ENCODE results near the gene RAB5B.

Gene RAB5B

DNA sequence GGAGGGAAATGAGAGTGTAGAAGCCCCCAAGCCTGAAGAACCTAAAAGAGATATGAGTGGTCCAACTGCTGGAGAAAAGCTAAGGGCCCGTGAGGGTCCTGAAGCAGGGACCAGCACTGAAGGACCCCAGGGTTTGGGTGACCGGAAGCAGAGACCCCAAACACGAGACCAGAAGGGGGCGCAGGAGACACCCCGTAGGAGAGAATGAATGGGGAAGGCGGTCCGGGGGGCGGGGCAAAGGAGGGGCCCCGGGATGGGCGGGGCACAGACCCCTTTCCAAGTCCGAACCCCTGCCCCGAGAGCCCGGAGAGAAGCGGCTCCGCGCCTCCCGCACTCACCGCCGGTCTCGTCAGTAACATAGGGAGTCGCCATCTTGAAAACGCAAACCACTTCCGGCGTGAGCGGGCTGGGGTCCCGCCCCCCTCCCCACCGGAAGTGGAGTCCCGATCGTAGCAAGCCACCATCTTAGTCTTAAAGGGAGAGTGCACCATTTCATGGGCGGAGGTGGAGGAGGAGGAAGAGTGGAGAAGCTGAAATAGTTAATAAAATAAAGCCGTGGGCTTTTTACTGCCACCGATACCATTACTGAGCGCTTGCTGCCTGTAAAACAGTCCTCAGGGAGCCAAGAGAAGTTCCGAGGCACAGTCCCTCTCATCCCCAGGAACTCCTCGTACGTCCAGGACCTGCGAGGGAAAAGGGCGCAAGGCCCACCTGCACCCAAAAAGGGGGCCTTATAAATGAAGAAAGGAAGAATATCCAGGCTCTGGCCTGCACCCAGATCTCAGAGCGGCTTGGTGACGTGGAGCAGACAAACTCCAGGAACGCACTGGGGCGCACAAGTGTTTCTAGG lies 46.9 kb upstream of the RAB5B start:
- H3K4me1 ChIP-seq (ENCODE audit: control insufficient read depth, insufficient read depth, low read depth, low read length), result peaks cover 13% of the 10 kb centered on the region
- peak overlapping the region; percentile 100 for H3K9ac ChIP-seq (ENCODE audit: low read length)
- DNase-seq, result peak; percentile 96
- H4K8ac ChIP-seq (ENCODE audit: low read length), result peak overlapping the region; percentile 96
- H3K27me3 ChIP-seq (ENCODE audit: control insufficient read depth in 1 of 2, insufficient read depth in 1 of 2, low read length in 2 of 2), result no peaks in the 10 kb centered on the region
- H3K4me3 ChIP-seq (ENCODE audit: insufficient read depth in 1 of 2, low read depth in 1 of 2, low read length in 2 of 2), result peak overlapping the region; percentile 84 to 100
- H3K36me3 ChIP-seq (ENCODE audit: control insufficient read depth in 1 of 2, insufficient read depth in 2 of 2, low read depth in 1 of 2, low read length in 2 of 2), result peaks cover 5 to 17% of the 10 kb centered on the region in 2 experiments
- H3K23ac ChIP-seq (ENCODE audit: low read length in 2 of 2), result peak overlapping the region in 1 of 2 experiments; percentile 71
- H3K27ac ChIP-seq (ENCODE audit: low read length, poor library complexity, severe bottlenecking), result peak overlapping the region; percentile 93
- peak overlapping the region; percentile 57 for H2BK5ac ChIP-seq (ENCODE audit: low read depth, low read length, poor library complexity, severe bottlenecking)
- peak overlapping the region; percentile 88 to 98 for H3K4ac ChIP-seq (ENCODE audit: low read depth in 1 of 2, low read length in 2 of 2)
- peak overlapping the region; percentile 90 to 93 for H3K18ac ChIP-seq (ENCODE audit: low read depth in 1 of 2, low read length in 2 of 2)
- no peaks in the 10 kb centered on the region for H3K9me3 ChIP-seq (ENCODE audit: control insufficient read depth, low read length)
- WGBS, result under 1% methylated on average over 40 of the region's 42 CpGs
- peaks cover 8% of the 10 kb centered on the region for H3K79me1 ChIP-seq (replicated peaks; ENCODE audit: low read length, poor library complexity, severe bottlenecking)
- H3K14ac ChIP-seq (ENCODE audit: low read length in 2 of 2), result peak overlapping the region in 1 of 2 experiments; percentile 94
- H2BK12ac ChIP-seq (ENCODE audit: low read length in 2 of 2), result peak overlapping the region; percentile 37 to 40
- peak overlapping the region; percentile 65 for H4K91ac ChIP-seq (ENCODE audit: low read length)
- H3K4me2 ChIP-seq (ENCODE audit: low read length, poor library complexity, severe bottlenecking), result peak overlapping the region; percentile 80
- peak overlapping the region; percentile 80 for H2BK120ac ChIP-seq (ENCODE audit: low read depth, low read length)
- H2AK5ac ChIP-seq (ENCODE audit: low read length, severe bottlenecking), result peak overlapping the region; percentile 39
- no peak overlapping the region for H2AFZ ChIP-seq (ENCODE audit: low read depth, low read length)
- peak overlapping the region; percentile 76 for H2BK15ac ChIP-seq (ENCODE audit: low read depth, poor library complexity, severe bottlenecking)

DNA sequence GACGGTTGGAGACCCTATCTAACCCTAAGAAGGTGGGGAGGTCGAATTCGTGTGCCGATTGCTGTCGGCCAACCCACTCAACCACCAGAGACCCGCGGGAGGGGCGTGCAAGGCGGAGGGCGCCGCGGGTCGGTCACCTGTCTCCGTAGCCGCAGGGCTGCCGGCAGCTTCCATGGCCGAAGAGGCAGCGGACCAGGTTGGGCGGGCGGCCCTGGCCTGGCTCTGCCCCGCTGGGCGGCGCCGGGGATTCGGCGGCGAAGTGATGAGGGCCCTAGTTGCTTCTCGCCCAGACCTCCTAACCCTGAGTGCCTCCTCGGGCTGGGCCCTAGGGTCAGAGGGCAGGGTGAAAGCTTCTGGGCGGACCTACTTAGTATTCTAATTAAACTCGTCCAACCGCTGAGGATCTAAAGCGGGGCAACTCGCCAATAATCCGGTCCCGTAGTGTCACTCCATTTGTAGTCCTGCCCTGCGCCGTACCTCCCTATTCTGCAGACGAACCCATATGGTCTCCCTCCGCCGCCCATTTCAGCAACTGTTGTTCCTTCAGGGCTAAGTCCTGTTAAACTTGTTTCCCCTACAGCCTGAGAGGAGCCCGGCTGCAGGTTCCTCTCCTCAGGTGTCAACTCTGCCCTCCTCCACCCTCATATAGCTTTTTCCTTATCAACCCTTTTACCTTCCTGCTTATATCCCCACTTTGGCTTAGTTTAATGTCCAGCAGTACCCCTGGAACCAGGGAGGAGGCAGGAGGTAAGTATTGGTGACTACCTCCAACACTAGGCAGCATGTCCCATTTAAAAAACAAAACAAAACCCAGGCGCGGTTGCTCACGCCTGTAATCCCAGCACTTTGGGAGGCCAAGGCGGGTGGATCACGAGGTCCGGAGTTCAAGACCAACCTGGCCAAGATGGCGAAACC lies 46.0 kb upstream of the RAB5B start, which contains the start of gene PYM1:
Gene PYM1, minus strand, starts transcription at position 307 of the 915 bp plus-strand sequence. Its CDS starts 133 bp downstream, at position 174.
- H2BK5ac ChIP-seq (ENCODE audit: low read depth, low read length, poor library complexity, severe bottlenecking), result peak within 1 kb of the TSS; percentile 57
- H3K23ac ChIP-seq (ENCODE audit: low read length in 2 of 2), result peak within 1 kb of the TSS in 1 of 2 experiments; percentile 71
- H2AK5ac ChIP-seq (ENCODE audit: low read length, severe bottlenecking), result peak within 1 kb of the TSS; percentile 79
- H3K18ac ChIP-seq (ENCODE audit: low read depth in 1 of 2, low read length in 2 of 2), result peak within 1 kb of the TSS; percentile 90 to 93
- peak within 1 kb of the TSS; percentile 88 to 98 for H3K4ac ChIP-seq (ENCODE audit: low read depth in 1 of 2, low read length in 2 of 2)
- WGBS, result 7% methylated on average over 49 of the region's 49 CpGs
- H3K14ac ChIP-seq (ENCODE audit: low read length in 2 of 2), result peak within 1 kb of the TSS in 1 of 2 experiments; percentile 94
- peak within 1 kb of the TSS; percentile 37 to 78 for H2BK12ac ChIP-seq (ENCODE audit: low read length in 2 of 2)
- H4K8ac ChIP-seq (ENCODE audit: low read length), result peak within 1 kb of the TSS; percentile 96
- peak within 1 kb of the TSS; percentile 84 to 100 for H3K4me3 ChIP-seq (ENCODE audit: insufficient read depth in 1 of 2, low read depth in 1 of 2, low read length in 2 of 2)
- H3K4me1 ChIP-seq (ENCODE audit: control insufficient read depth, insufficient read depth, low read depth, low read length), result peaks cover 19% of the 10 kb centered on the region
- peak within 1 kb of the TSS; percentile 80 for H2BK120ac ChIP-seq (ENCODE audit: low read depth, low read length)
- peak within 1 kb of the TSS; percentile 80 for H3K4me2 ChIP-seq (ENCODE audit: low read length, poor library complexity, severe bottlenecking)
- peaks cover 0 to 10% of the 10 kb centered on the region in 2 experiments for H3K36me3 ChIP-seq (ENCODE audit: control insufficient read depth in 1 of 2, insufficient read depth in 2 of 2, low read depth in 1 of 2, low read length in 2 of 2)
- H3K9me3 ChIP-seq (ENCODE audit: control insufficient read depth, low read length), result no peaks in the 10 kb centered on the region
- peak; percentile 80 for DNase-seq
- H3K27me3 ChIP-seq (ENCODE audit: control insufficient read depth in 1 of 2, insufficient read depth in 1 of 2, low read length in 2 of 2), result no peaks in the 10 kb centered on the region
- H2BK15ac ChIP-seq (ENCODE audit: low read depth, poor library complexity, severe bottlenecking), result peak within 1 kb of the TSS; percentile 76
- H3K79me1 ChIP-seq (replicated peaks; ENCODE audit: low read length, poor library complexity, severe bottlenecking), result peaks cover 13% of the 10 kb centered on the region
- H2AFZ ChIP-seq (ENCODE audit: low read depth, low read length), result peak within 1 kb of the TSS; percentile 68
- peak within 1 kb of the TSS; percentile 93 for H3K27ac ChIP-seq (ENCODE audit: low read length, poor library complexity, severe bottlenecking)
- peak within 1 kb of the TSS; percentile 77 for H4K91ac ChIP-seq (ENCODE audit: low read length)
- H3K9ac ChIP-seq (ENCODE audit: low read length), result peak within 1 kb of the TSS; percentile 100

GRCh38 chr12:55929306-55929791 lies 44.5 kb upstream of the RAB5B start:
- no peaks in the 10 kb centered on the region for H3K9me3 ChIP-seq (ENCODE audit: control insufficient read depth, low read length)
- no peak overlapping the region for H3K27ac ChIP-seq (ENCODE audit: low read length, poor library complexity, severe bottlenecking)
- peak overlapping the region; percentile 81 for H4K8ac ChIP-seq (ENCODE audit: low read length)
- H3K4ac ChIP-seq (ENCODE audit: low read depth in 1 of 2, low read length in 2 of 2), result peak overlapping the region in 1 of 2 experiments; percentile 24
- peak overlapping the region in 1 of 2 experiments; percentile 61 for H2BK12ac ChIP-seq (ENCODE audit: low read length in 2 of 2)
- no peak overlapping the region for H2BK120ac ChIP-seq (ENCODE audit: low read depth, low read length)
- WGBS, result 83% methylated on average over 5 of the region's 8 CpGs
- H3K18ac ChIP-seq (ENCODE audit: low read depth in 1 of 2, low read length in 2 of 2), result no peak overlapping the region
- peak overlapping the region; percentile 90 for H2BK15ac ChIP-seq (ENCODE audit: low read depth, poor library complexity, severe bottlenecking)
- no peak overlapping the region for H2BK5ac ChIP-seq (ENCODE audit: low read depth, low read length, poor library complexity, severe bottlenecking)
- H4K91ac ChIP-seq (ENCODE audit: low read length), result peak overlapping the region; percentile 72
- H3K36me3 ChIP-seq (ENCODE audit: control insufficient read depth in 1 of 2, insufficient read depth in 2 of 2, low read depth in 1 of 2, low read length in 2 of 2), result peaks cover 0 to 6% of the 10 kb centered on the region in 2 experiments
- peak overlapping the region; percentile 80 for H3K9ac ChIP-seq (ENCODE audit: low read length)
- H3K23ac ChIP-seq (ENCODE audit: low read length in 2 of 2), result no peak overlapping the region
- no peak overlapping the region for H3K14ac ChIP-seq (ENCODE audit: low read length in 2 of 2)
- H2AFZ ChIP-seq (ENCODE audit: low read depth, low read length), result no peak overlapping the region
- peak overlapping the region; percentile 60 for H2AK5ac ChIP-seq (ENCODE audit: low read length, severe bottlenecking)
- H3K4me1 ChIP-seq (ENCODE audit: control insufficient read depth, insufficient read depth, low read depth, low read length), result peaks cover 21% of the 10 kb centered on the region
- no peak for DNase-seq
- H3K27me3 ChIP-seq (ENCODE audit: control insufficient read depth in 1 of 2, insufficient read depth in 1 of 2, low read length in 2 of 2), result no peaks in the 10 kb centered on the region
- H3K79me1 ChIP-seq (replicated peaks; ENCODE audit: low read length, poor library complexity, severe bottlenecking), result peaks cover 17% of the 10 kb centered on the region
- H3K4me3 ChIP-seq (ENCODE audit: insufficient read depth in 1 of 2, low read depth in 1 of 2, low read length in 2 of 2), result no peak overlapping the region
- no peak overlapping the region for H3K4me2 ChIP-seq (ENCODE audit: low read length, poor library complexity, severe bottlenecking)

Data from mesenchymal stem cell (in vitro differentiated cells and primary cell).